ENCODE measurements around the gene TRABD. TPM values are rescaled to one million over a fixed set of nuclear protein-coding genes. Genes with fewer than 3 reads are reported as not detected.

The TRABD gene
- total and polyA plus RNA-seq, 3 donors from 2014 or later, result 23.7 to 45.3 (median 38.7) TPM

DNA sequence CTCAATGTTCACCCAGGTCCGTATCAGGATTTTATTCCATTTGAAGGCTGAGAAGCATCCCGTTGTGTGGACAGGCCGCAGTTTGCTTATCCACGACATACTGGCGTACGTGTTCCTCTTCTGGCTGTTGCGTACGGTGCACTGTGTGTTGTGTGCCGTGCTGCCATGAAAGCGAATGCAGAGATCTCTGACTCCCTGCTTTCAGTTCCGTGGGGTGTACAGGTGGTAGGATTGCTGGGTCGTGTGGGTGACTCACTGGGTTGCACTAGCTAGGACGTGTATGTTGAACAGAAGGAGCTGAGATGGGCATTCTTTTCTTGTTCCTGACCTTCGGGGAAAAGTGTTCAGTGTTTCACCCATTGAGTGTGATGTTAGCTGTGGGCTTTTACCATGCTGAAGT lies 25.4 kb downstream of the TRABD start:
- no peaks in the 10 kb centered on the region for H3K27me3 ChIP-seq
- no peak overlapping the region for H3K4me3 ChIP-seq
- intact Hi-C loops (cut with DNase I; ENCODE audit: low total_unique reads), result no loop called here
- H3K36me3 ChIP-seq (ENCODE audit: low read depth, missing control alignments), result no peaks in the 10 kb centered on the region
- no peak for DNase-seq
- WGBS, 2 donors, result 88 to 90% methylated on average over 14 of the region's 14 CpGs
- TF ChIP-seq POLR2A (IDR thresholded peaks at IDR 0.05), result no peak
- TF ChIP-seq, protein P1, sequence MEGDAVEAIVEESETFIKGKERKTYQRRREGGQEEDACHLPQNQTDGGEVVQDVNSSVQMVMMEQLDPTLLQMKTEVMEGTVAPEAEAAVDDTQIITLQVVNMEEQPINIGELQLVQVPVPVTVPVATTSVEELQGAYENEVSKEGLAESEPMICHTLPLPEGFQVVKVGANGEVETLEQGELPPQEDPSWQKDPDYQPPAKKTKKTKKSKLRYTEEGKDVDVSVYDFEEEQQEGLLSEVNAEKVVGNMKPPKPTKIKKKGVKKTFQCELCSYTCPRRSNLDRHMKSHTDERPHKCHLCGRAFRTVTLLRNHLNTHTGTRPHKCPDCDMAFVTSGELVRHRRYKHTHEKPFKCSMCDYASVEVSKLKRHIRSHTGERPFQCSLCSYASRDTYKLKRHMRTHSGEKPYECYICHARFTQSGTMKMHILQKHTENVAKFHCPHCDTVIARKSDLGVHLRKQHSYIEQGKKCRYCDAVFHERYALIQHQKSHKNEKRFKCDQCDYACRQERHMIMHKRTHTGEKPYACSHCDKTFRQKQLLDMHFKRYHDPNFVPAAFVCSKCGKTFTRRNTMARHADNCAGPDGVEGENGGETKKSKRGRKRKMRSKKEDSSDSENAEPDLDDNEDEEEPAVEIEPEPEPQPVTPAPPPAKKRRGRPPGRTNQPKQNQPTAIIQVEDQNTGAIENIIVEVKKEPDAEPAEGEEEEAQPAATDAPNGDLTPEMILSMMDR (IDR thresholded peaks at IDR 0.05), result no peak
- H3K4me1 ChIP-seq, result peaks cover 31% of the 10 kb centered on the region
- no peak overlapping the region for H3K27ac ChIP-seq
- no peaks in the 10 kb centered on the region for H3K9me3 ChIP-seq

DNA sequence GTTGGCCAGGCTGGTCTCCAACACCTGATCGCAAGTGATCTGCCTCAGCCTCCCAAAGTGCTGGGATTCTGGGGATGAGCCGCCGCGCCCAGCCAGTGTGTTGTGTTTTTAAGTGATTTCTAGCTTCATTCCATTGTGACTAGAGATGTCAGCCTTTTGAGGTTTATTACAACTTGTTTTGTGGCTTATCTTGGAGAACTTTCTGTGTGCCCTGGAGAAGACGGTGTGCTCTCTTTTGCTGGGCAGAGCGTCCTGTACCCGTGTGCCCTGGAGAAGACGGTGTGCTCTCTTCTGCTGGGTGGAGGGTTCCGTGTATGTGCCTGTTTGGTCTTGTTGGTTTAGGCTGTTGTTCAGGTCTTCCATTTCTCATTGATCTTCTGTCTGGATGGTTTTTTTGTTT lies 27.6 kb downstream of the TRABD start:
- H3K27ac ChIP-seq, result no peak overlapping the region
- TF ChIP-seq POLR2A (IDR thresholded peaks at IDR 0.05), result no peak
- TF ChIP-seq, protein P1 (IDR thresholded peaks at IDR 0.05), result no peak
- H3K4me1 ChIP-seq, result peaks cover 24% of the 10 kb centered on the region
- H3K27me3 ChIP-seq, result no peaks in the 10 kb centered on the region
- no peaks in the 10 kb centered on the region for H3K36me3 ChIP-seq (ENCODE audit: low read depth, missing control alignments)
- no peak for DNase-seq
- no peak overlapping the region for H3K4me3 ChIP-seq
- intact Hi-C loops (cut with DNase I; ENCODE audit: low total_unique reads), result no loop called here
- no peaks in the 10 kb centered on the region for H3K9me3 ChIP-seq
- WGBS, 2 donors, result 61 to 83% methylated on average over 9 of the region's 9 CpGs

DNA sequence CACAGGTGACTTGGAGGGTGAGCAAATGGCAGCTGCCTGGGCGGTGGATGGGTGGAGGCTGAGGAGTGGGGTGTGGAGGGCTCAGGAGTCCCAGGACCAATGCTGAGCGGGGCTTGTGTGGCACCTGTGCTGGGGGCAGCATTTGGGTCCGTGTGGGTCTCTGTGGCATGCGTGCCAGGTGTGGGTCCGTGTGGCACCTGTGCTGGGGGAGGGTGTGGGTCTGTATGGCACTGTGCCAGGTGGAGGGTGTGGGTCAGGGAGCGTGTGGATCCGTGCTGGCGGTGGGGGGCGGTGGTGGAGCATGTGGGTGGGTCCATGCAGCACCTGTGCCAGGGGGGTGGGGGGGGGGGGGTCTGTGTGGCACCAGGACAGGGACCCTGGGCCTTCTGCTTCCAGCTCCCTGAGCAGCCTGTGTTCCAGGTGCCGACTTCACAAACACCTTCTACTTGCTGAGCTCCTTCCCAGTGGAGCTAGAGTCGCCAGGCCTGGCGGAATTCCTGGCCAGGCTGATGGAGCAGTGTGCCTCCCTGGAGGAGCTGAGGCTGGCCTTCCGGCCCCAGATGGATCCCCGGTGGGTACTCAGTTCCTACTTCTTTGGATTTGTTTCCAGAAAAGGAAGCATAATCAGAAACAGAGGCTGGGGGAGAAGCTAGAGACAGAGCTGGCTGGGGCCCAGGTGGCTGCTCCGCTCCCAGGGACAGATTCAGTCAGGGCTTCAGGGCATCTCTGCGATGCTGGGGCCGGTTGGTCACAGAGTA lies 29.8 kb downstream of the TRABD start:
- no peak for DNase-seq
- Histone ChIP-seq H3K4me3 (no peak overlapping the region), H3K27ac (no peak overlapping the region), H3K4me1 (peaks cover 8% of the 10 kb centered on the region), H3K27me3 (no peaks in the 10 kb centered on the region), H3K36me3 (ENCODE audit: low read depth, missing control alignments) (no peaks in the 10 kb centered on the region), H3K9me3 (no peaks in the 10 kb centered on the region)
- intact Hi-C loops (cut with DNase I; ENCODE audit: low total_unique reads), result no loop called here
- TF ChIP-seq POLR2A (IDR thresholded peaks at IDR 0.05), result no peak
- TF ChIP-seq, protein P1 (IDR thresholded peaks at IDR 0.05), result no peak
- WGBS, 2 donors, result 68 to 88% methylated on average over 3 to 17 of the region's 17 CpGs

DNA sequence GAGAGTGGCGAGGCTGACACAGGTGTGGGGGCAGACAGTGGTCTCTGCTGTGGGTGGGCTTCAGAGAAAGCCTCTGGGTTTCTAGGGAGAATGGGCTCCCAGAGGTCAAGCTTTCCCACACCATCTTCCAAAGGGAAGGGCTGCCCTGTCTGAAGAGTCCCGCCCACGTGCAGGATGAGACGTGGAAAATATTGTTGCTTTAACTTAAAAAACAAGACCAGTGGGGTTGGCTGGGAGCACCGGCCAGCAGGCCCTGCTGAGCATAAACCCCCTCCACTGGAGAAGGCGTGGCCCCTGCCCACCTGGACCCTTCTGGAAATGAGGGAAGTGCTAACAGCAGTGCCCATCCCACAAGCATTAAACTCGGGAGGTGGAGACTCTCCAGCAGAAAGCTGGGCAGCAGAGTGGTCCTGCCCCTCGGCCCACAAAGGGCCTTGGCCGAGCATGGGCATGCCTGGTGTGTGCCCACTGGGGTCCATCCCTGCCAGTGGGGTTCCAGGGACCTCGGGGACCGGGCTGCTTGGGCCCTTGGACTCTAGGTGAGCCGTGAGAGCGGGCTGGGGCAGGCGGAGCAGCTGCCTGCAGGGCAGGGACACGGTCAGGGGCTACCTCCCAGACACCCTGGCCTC lies 30.5 kb downstream of the TRABD start:
- intact Hi-C loops (cut with DNase I; ENCODE audit: low total_unique reads), result no loop called here
- Histone ChIP-seq H3K9me3 (no peaks in the 10 kb centered on the region), H3K27me3 (no peaks in the 10 kb centered on the region), H3K4me3 (no peak overlapping the region), H3K4me1 (peaks cover 5% of the 10 kb centered on the region), H3K27ac (no peak overlapping the region), H3K36me3 (ENCODE audit: low read depth, missing control alignments) (no peaks in the 10 kb centered on the region)
- no peak for DNase-seq
- no peak for TF ChIP-seq POLR2A (IDR thresholded peaks at IDR 0.05)
- TF ChIP-seq, protein P1 (IDR thresholded peaks at IDR 0.05), result no peak
- WGBS, 2 donors, result 71 to 75% methylated on average over 5 to 15 of the region's 15 CpGs

All from testis (tissue), 3 donors.